HG03064 (cell line): ENCODE measurements around the gene CACNB4.
A peak's percentile ranks its signal among the peaks of the same experiment; 100 is the strongest.

Experiments
- ATAC-seq: cut with Tn5 transposase; IDR thresholded peaks from one replicate; pipeline ENCODE4 v1.9.1; 2021; ENCODE audit warnings: low read depth; ENCODE audit not compliant: unreplicated experiment

Gene CACNB4

GRCh38 chr2:151837926-151838325 lies 260.9 kb downstream of the CACNB4 start:
- no peak for ATAC-seq

GRCh38 chr2:151833984-151834383 lies 264.9 kb downstream of the CACNB4 start:
- ATAC-seq, result peak; percentile 68

- no peak for ATAC-seq
Observed at GRCh38 chr2:151830961-151831360, 267.9 kb downstream of the CACNB4 start.

GRCh38 chr2:151828890-151829324 lies 269.9 kb downstream of the CACNB4 start:
- ATAC-seq, result no peak

- ATAC-seq, result peak; percentile 94
Observed at GRCh38 chr2:151828143-151828889, 270.5 kb downstream of the CACNB4 start, which contains the start of gene ARL5A. TSS of gene ARL5A (minus strand) at chr2:151828421. CDS start at chr2:151828176, 245 bp downstream.

- peak; percentile 8 for ATAC-seq
Observed at GRCh38 chr2:151827564-151828142, 271.2 kb downstream of the CACNB4 start.

- ATAC-seq, result no peak
Observed at GRCh38 chr2:151826737-151827157, 272.1 kb downstream of the CACNB4 start.

GRCh38 chr2:151824886-151825285 lies 274.0 kb downstream of the CACNB4 start:
- ATAC-seq, result no peak

- no peak for ATAC-seq
Observed at GRCh38 chr2:151823651-151824050, 275.2 kb downstream of the CACNB4 start.

- no peak for ATAC-seq
Observed at GRCh38 chr2:151819920-151820319, 278.9 kb downstream of the CACNB4 start.

- no peak for ATAC-seq
Observed at GRCh38 chr2:151817929-151818328, 280.9 kb downstream of the CACNB4 start.

GRCh38 chr2:151816843-151817242 lies 282.0 kb downstream of the CACNB4 start:
- no peak for ATAC-seq

- ATAC-seq, result no peak
Observed at GRCh38 chr2:151815821-151816489, 282.9 kb downstream of the CACNB4 start.

GRCh38 chr2:151810489-151810888 lies 288.4 kb downstream of the CACNB4 start:
- ATAC-seq, result no peak

- no peak for ATAC-seq
Observed at GRCh38 chr2:151809073-151809383, 289.8 kb downstream of the CACNB4 start.

GRCh38 chr2:151808258-151809072 lies 290.4 kb downstream of the CACNB4 start:
- ATAC-seq, result no peak

GRCh38 chr2:151805961-151806360 lies 292.9 kb downstream of the CACNB4 start:
- no peak for ATAC-seq

- ATAC-seq, result no peak
Observed at GRCh38 chr2:151805343-151805742, 293.5 kb downstream of the CACNB4 start.

- ATAC-seq, result no peak
Observed at GRCh38 chr2:151803811-151804210, 295.0 kb downstream of the CACNB4 start.

GRCh38 chr2:151802315-151802714 lies 296.5 kb downstream of the CACNB4 start:
- ATAC-seq, result no peak

GRCh38 chr2:151799886-151800292 lies 299.0 kb downstream of the CACNB4 start:
- no peak for ATAC-seq
